IMR-90 (cell line): ENCODE results near the gene ZNF746.

ENCODE experiments used
- BHLHE40 ChIP-seq: fragments of 150-350 bp; IDR thresholded peaks from 2 replicates; pipeline ENCODE4 v1.6.1; 2016; ENCODE audit warnings: mild to moderate bottlenecking, low read depth, low read length
- CTCF ChIP-seq: conservative IDR thresholded peaks from 2 replicates; pipeline ENCODE4 v1.5.1; 2012; ENCODE audit warnings: mild to moderate bottlenecking, low read depth, low read length, improper control_type of control experiment
- FOS ChIP-seq: fragments of 150-350 bp; IDR thresholded peaks from 2 replicates; pipeline ENCODE4 v1.6.1; 2016; ENCODE audit warnings: low read depth, low read length
- POLR2A ChIP-seq: IDR thresholded peaks from 2 replicates; pipeline ENCODE4 v1.6.1; 2012; ENCODE audit warnings: mild to moderate bottlenecking, low read depth, low read length

GRCh38 chr7:149474309-149475120, 23.1 kb downstream of the ZNF746 start:
- no peak for TF ChIP-seq CTCF
- TF ChIP-seq BHLHE40 = no peak
- TF ChIP-seq FOS = no peak
- no peak for TF ChIP-seq POLR2A
